Measurements from ENCODE around the gene TPRN.

The TPRN gene

DNA sequence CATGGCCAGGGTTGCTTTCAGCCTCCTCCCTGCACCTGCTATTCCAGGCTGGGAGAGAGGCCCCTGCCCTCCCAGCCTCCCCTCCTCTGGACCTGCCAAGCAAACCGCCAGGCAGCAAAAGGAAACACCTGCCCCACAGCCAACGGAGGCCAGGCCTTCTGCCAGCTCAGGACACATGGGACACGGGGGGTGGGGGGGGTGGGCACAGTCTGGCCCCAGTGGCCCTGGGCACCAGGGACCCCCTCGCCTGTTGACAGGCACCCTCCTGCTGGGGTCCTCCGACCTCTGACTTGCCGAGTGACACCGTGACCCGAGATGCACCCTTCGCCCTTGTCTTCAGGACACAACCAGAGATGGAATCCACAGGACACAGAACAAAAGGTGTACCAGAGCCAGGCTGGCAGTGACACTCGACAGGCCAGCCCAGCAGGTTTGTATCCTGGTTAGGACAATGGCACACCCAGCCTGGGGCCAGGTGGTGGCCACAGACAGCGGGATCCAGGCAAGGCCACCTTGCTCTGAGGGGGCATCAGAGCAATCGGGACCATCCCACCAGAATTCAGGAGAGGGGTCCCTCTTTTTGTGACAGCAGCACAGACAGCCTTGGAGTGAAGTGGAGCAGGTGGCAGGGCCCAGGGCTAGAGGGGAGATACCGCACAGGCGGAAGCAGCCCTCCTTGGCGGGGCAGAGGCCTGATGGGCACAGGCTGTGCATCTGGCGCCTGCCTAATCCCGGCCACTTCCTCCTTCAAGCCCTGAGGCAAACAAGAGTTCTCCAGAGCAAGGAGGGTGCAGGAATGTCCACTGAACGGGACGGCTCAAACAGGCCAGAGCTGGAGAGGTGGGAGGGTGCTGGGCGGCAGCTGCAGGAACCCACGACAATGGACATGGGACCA, 27.4 kb downstream of the TPRN start:
- no peak for DNase-seq (ENCODE audit: low spot score)

- no peak for DNase-seq (ENCODE audit: low spot score)
Observed at GRCh38 chr9:137171149-137171900, 29.2 kb downstream of the TPRN start.

DNA sequence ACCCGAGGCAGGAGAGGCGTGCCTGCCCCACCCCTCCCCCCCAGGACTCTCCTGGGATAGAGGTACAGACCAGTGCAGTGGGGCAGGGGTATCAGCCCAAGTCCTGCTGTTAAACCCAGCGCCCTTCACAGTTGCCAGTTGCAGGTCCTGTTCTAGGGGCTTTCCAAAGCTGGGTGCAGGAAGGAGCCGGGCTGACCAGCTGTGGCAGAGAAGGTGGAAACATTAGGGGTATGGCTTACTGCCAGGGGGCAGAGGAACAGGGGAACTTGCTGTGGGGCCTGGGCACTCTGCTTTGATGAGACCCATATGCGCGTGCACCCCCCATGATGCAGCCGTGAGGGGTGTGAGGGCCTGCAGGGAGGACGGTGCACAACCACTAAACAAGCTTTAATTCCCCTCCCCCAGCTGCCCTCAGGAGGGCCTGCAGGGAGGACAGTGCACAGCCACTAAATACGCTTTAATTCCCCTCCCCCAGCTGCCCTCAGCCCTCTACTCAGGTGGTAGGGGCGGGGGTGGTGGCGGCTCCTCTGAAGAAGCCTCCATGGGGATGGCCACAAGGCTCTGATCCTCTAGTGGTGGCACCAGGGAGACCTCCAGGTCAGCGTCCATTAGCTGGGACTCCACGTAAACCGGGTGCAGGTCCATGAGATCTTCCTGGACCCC, 29.9 kb downstream of the TPRN start:
- no peak for DNase-seq (ENCODE audit: low spot score)

GRCh38 chr9:137169896-137170358, 30.6 kb downstream of the TPRN start, which contains the start of gene LRRC26:
TSS of gene LRRC26 (minus strand) at chr9:137170051. CDS start at chr9:137169943, 108 bp downstream.
- DNase-seq (ENCODE audit: low spot score) = no peak

DNA sequence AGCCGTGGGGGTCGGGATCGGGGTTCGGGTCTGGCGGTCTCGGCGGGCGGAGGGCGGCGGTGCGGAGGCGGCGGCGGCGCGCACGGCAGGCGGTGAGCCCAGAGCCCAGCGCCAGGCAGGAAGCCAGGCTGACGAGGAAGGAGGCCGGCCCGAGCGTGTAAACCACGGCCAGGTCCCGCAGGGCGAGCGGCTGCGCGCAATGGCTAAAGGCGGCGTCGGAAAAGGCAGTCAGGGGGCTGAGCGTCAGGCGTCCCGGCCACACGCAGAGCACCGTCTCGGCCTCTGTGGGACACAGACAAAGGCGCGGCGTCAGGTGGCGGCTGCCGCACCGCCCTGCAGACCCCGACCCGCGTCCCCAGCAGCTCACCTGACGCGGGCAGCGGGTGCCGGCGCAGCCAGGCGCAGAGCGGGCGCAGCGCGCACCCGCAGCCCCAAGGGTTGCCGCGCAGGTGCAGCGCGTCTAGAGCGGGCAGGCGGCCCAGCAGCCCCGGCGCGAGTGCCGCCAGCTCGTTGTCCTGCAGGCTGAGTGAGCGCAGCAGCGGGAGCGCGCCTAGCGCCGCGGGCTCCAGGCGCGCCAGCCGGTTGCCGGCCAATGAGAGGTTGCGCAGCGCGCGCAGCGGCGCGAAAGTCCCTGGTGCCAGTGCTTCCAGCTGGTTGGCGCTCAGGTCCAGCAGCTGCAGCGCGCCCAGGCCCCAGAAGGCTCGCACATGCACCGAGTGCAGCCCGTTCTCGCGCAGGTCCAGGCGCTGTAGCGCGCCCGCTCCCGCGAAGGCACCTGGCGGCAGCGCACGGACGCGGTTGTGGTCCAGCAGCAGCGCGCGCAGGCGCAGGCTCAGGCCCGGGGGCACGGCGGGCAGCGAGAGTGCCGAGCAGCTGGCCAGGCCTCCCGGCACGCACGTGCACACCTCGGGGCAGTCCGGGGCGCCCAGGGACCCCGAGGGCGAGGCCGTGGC, 31.4 kb downstream of the TPRN start:
- peak; percentile 97 for DNase-seq (ENCODE audit: low spot score)

- DNase-seq (ENCODE audit: low spot score) = peak; percentile 77
Observed at GRCh38 chr9:137168573-137168903, 32.0 kb downstream of the TPRN start.

DNA sequence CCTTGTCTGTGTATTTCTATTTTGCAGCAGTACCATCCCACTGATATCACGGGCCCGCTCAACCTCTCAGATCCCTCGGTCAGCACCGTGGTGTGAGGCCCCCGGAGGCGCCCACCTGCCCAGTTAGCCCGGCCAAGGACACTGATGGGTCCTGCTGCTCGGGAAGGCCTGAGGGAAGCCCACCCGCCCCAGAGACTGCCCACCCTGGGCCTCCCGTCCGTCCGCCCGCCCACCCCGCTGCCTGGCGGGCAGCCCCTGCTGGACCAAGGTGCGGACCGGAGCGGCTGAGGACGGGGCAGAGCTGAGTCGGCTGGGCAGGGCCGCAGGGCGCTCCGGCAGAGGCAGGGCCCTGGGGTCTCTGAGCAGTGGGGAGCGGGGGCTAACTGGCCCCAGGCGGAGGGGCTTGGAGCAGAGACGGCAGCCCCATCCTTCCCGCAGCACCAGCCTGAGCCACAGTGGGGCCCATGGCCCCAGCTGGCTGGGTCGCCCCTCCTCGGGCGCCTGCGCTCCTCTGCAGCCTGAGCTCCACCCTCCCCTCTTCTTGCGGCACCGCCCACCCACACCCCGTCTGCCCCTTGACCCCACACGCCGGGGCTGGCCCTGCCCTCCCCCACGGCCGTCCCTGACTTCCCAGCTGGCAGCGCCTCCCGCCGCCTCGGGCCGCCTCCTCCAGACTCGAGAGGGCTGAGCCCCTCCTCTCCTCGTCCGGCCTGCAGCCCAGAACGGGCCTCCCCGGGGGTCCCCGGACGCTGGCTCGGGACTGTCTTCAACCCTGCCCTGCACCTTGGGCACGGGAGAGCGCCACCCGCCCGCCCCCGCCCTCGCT, 32.6 kb downstream of the TPRN start:
- DNase-seq (ENCODE audit: low spot score) = peak; percentile 94

- peak; percentile 68 for DNase-seq (ENCODE audit: low spot score)
Observed at GRCh38 chr9:137167277-137167746, 33.2 kb downstream of the TPRN start.

DNA sequence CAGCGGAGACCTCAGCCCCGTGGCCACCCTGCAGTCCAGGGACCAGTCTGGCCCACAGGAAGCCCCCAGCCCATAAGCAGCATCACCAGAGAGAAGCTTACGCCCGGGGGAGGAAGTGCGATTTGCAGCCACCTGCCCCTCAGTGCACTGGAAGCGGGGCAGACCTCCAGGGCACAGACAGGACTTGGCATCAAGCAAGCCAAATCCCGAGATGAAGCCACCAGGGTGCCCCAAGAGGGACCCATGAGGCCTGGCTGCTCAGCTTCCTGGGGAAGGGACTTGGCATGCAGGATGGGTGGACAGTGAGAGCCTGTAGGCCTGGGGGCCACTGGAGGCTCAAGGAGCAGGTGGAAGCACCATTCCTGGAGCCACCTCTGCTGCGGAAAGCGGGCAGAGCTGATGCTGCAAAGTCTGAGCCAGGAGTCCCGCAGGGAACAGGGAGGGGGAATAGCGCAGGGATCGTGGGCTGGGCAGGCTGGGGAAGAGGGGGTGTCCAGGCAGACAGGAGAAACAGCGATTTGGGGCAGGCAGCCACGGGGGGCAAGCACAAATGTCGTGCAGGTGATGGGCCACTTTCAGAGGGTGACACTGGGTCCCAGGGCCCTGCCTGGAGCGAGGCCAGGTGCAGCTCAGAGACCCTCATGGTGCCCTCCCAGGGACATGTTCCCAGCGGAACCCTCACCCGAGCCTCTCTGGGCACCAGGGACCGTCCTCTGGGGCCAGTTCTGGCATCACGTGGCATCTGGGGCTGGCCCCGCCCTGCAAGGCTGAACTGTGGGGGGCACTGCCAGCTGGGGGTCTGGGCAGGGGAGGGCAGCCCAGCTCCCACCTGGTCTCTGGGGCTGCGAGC, 33.9 kb downstream of the TPRN start:
- no peak for DNase-seq (ENCODE audit: low spot score)

DNA sequence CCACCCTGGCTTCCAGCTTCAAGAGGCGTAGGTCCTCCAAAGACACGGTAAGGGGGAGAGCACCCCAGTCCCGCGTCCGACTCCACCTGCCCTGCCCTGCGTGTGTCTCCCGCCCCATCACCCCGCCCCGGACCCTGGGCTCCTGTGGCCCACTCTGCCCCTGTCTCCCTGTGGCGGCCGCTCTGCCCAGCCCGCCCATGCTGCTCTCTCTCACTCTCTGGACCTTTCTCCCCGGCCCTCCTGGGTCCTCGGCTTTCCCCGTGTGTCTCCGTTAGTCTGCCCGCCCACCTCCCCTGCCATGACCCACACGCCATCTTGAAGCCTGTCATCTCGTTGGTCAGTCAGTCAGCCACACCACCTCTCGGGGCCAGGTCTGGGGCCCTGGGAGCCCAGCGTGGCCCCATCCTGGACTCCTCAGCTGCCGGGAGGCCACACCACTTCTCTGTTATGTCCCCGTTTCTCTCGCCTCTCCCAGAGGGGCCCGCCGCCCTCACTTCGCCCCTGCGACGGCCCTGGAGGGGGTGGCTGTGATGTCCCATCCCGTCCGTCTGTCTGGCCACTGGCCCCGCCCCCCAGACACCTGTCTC, 35.2 kb downstream of the TPRN start:
- no peak for DNase-seq (ENCODE audit: low spot score)

DNA sequence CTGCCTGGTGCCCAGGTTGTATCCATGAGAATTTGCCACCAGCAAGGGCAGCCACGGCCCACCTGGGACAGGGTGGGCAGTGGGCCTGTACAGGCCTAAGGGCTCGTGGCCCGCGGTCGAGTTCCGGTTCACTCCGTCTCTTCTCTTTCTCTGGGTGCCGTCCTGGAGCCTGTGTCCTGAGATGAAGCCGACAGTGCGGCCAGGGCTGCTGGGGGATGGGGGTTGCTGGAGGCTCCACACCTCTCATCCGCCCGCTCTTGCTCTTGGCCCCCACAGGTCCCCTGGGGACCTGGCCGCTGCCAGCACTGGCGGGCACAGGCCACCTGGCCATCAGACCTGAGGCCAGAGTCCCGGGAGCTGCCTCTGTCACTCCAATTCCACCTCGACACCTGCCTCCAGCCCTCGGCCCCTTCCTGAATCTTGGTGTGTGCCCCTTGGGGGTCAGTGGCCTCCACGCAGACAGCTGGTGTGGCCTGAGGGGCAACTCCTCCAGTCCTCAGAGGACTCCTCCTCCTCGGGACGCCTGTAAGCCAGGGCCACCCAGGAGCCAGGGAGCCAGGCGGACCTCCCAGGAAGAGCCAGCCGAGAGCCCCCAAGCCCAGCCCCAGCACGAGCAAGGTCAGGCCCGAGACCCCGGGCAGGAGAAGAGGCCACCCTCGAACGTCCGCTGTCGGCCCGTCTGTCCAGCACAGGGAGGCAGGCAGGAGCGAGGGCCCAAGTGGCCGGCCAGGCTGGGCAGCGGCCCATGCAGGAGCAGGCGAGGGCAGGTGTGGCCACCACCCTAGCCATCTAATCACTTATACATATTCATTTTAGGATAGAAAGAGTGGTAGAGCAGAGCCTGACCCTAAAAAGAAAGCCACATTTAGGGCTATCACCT, 35.9 kb downstream of the TPRN start:
- no peak for DNase-seq (ENCODE audit: low spot score)

DNA sequence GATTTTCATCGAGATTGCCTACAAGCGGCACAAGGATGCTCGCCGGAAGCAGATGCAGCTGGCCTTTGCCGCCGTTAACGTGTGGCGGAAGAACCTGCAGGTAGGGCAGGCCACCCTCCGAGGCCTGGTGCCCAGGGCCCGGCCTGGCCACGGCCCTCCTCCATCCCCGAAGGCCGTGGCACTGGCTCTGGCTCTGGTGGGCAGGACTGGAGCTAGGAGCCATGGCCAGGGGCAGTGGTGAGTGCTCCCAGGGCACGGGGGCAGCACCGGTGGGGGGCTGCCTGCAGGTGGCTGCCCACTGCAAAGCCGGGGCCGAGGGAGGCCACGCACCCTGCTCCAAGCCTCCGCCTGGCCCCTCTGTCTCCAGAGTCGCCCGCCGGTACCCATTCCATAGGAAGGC, 36.7 kb downstream of the TPRN start:
- DNase-seq (ENCODE audit: low spot score) = no peak

DNA sequence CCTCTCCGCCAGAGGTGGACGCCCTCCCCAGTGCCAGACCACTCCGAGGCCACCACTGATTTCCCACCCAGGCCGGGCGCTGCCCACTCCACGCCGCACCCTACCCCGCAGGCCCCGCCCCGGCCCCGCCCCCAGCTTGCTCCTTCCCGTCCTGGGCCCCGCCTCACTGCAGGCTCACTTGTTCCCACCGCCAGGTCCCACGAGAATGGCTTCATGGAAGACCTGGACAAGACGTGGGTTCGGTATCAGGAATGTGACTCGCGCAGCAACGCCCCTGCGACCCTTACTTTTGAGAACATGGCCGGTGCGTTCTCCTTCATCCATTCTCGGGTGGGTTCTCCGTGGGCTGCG, 37.2 kb downstream of the TPRN start:
- no peak for DNase-seq (ENCODE audit: low spot score)

GRCh38 chr9:137162505-137163364, 37.8 kb downstream of the TPRN start:
- no peak for DNase-seq (ENCODE audit: low spot score)

DNA sequence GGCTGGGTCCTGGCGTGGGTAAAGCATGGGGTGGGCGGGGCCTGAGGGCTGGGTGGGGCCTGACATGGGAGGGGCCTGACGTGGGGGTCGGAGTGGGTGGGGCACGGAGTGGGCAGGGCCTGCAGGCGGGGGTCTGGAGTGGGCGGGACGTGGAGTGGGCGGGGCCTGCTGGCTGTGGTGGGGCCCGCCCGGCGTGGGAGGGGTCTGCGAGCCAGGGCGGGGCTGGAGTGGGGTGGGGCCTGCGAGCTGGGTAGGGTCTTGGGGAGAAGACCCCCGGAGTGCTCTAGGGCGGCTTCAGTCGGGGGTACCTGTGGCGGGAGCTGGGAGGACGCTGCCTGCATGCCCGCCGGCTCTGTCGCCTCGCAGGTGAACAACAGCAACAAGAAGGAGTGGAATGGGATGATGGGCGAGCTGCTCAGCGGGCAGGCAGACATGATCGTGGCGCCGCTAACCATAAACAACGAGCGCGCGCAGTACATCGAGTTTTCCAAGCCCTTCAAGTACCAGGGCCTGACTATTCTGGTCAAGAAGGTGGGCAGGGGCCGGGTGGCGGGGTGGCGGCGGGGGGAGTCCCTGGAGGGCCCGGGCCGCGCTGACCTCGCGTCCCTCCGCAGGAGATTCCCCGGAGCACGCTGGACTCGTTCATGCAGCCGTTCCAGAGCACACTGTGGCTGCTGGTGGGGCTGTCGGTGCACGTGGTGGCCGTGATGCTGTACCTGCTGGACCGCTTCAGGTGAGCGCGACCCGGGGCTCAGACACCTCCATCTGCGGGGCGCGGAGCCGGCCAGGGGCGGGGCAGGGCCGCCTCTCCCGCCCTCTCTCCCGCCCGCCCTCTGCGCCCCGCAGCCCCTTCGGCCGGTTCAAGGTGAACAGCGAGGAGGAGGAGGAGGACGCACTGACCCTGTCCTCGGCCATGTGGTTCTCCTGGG, 38.7 kb downstream of the TPRN start:
- DNase-seq (ENCODE audit: low spot score) = no peak
